GM12865 (cell line): ENCODE data around the gene ZFYVE26.
"Not testable (repeated sequence)": the region's sequence is repeated elsewhere in the genome, so short reads cannot be mapped to it uniquely, and the experiment has no call there.

ENCODE experiments used
- DNase-seq: peaks from one replicate; pipeline ENCODE4 v3.0.0; 2010; ENCODE audit warnings: low read depth
- H3K4me3 ChIP-seq: 2 replicates; pipeline ENCODE4 v1.5.1; 2011; ENCODE audit warnings: mild to moderate bottlenecking, low read depth, low read length, control low read depth
- CTCF ChIP-seq: IDR thresholded peaks from 2 replicates; pipeline ENCODE4 v1.5.1; 2011; ENCODE audit warnings: low read length, control low read depth, low read depth, inconsistent platforms; ENCODE audit not compliant: insufficient read depth; ENCODE audit errors: missing control alignments

ZFYVE26 gene

GRCh38 chr14:67728258-67728657 lies 88.1 kb downstream of the ZFYVE26 start:
- H3K4me3 ChIP-seq: no peak overlapping the region
- no peak for TF ChIP-seq CTCF
- DNase-seq: no peak

GRCh38 chr14:67727361-67727760 lies 89.0 kb downstream of the ZFYVE26 start:
- no peak for TF ChIP-seq CTCF
- no peak overlapping the region for H3K4me3 ChIP-seq
- no peak for DNase-seq

GRCh38 chr14:67725171-67725570 lies 91.2 kb downstream of the ZFYVE26 start:
- no peak overlapping the region for H3K4me3 ChIP-seq
- no peak for DNase-seq
- no peak for TF ChIP-seq CTCF

- no peak for TF ChIP-seq CTCF
- DNase-seq: no peak
- H3K4me3 ChIP-seq: no peak overlapping the region
Measured at GRCh38 chr14:67722293-67722692, 94.1 kb downstream of the ZFYVE26 start.

GRCh38 chr14:67721875-67722274 lies 94.5 kb downstream of the ZFYVE26 start:
- no peak for DNase-seq
- TF ChIP-seq CTCF: no peak
- H3K4me3 ChIP-seq: no peak overlapping the region

GRCh38 chr14:67719866-67720265 lies 96.5 kb downstream of the ZFYVE26 start:
- no peak for TF ChIP-seq CTCF
- DNase-seq: no peak
- H3K4me3 ChIP-seq: no peak overlapping the region

GRCh38 chr14:67719385-67719784 lies 97.0 kb downstream of the ZFYVE26 start:
- not testable (repeated sequence) for DNase-seq, H3K4me3 ChIP-seq
